HL-60 (cell line): ENCODE data around the gene HSBP1.

Experiments used
- DNase-seq, 2 experiments: peaks; one replicate each; pipeline ENCODE4 v3.0.0-alpha.2; 2010 to 2020; ENCODE audit warnings: low read depth in 1 of 2, low spot score in 1 of 2
- H3K27ac ChIP-seq: fragments of 250-450 bp; sonication (Bioruptor Pico); replicated peaks from 2 replicates; pipeline ENCODE4 v1.5.1; 2020; ENCODE audit warnings: mild to moderate bottlenecking, moderate library complexity
- H3K27me3 ChIP-seq: fragments of 250-450 bp; sonication (Bioruptor Pico); 2 replicates; pipeline ENCODE4 v1.5.1; 2021; ENCODE audit warnings: mild to moderate bottlenecking, moderate library complexity; ENCODE audit not compliant: insufficient read depth, poor library complexity, severe bottlenecking
- H3K4me3 ChIP-seq: replicated peaks from 2 replicates; pipeline ENCODE4 v1.5.1; 2011; ENCODE audit warnings: mild to moderate bottlenecking, control low read depth, low read length; ENCODE audit not compliant: insufficient read depth
- GABPA ChIP-seq: IDR thresholded peaks from 2 replicates; pipeline ENCODE4 v1.6.1; 2012; ENCODE audit warnings: low read depth
- POLR2AphosphoS5 ChIP-seq: IDR thresholded peaks from 2 replicates; pipeline ENCODE4 v1.6.1; 2012; ENCODE audit warnings: low read depth
- REST ChIP-seq: IDR thresholded peaks from 2 replicates; pipeline ENCODE4 v1.6.1; 2012; ENCODE audit warnings: low read depth; ENCODE audit not compliant: insufficient replicate concordance
- SPI1 ChIP-seq: IDR thresholded peaks from 2 replicates; pipeline ENCODE4 v1.6.1; 2012; ENCODE audit warnings: low read depth, mild to moderate bottlenecking, borderline replicate concordance
- TF ChIP-seq, protein P1 (sequence below): IDR thresholded peaks from one replicate; pipeline ENCODE4 v1.5.1; 2011; ENCODE audit warnings: low read length, control low read depth, inconsistent platforms; ENCODE audit not compliant: insufficient read depth

HSBP1 gene

GRCh38 chr16:83819361-83819760 is 11.6 kb downstream of the HSBP1 start:
- Histone ChIP-seq H3K27ac (no peak overlapping the region), H3K4me3 (no peak overlapping the region), H3K27me3 (no peaks in the 10 kb centered on the region)
- DNase-seq: no peak
- TF ChIP-seq GABPA: no peak
- no peak for TF ChIP-seq REST
- TF ChIP-seq SPI1: no peak
- TF ChIP-seq POLR2AphosphoS5: no peak
- TF ChIP-seq, protein P1, sequence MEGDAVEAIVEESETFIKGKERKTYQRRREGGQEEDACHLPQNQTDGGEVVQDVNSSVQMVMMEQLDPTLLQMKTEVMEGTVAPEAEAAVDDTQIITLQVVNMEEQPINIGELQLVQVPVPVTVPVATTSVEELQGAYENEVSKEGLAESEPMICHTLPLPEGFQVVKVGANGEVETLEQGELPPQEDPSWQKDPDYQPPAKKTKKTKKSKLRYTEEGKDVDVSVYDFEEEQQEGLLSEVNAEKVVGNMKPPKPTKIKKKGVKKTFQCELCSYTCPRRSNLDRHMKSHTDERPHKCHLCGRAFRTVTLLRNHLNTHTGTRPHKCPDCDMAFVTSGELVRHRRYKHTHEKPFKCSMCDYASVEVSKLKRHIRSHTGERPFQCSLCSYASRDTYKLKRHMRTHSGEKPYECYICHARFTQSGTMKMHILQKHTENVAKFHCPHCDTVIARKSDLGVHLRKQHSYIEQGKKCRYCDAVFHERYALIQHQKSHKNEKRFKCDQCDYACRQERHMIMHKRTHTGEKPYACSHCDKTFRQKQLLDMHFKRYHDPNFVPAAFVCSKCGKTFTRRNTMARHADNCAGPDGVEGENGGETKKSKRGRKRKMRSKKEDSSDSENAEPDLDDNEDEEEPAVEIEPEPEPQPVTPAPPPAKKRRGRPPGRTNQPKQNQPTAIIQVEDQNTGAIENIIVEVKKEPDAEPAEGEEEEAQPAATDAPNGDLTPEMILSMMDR: no peak

DNA sequence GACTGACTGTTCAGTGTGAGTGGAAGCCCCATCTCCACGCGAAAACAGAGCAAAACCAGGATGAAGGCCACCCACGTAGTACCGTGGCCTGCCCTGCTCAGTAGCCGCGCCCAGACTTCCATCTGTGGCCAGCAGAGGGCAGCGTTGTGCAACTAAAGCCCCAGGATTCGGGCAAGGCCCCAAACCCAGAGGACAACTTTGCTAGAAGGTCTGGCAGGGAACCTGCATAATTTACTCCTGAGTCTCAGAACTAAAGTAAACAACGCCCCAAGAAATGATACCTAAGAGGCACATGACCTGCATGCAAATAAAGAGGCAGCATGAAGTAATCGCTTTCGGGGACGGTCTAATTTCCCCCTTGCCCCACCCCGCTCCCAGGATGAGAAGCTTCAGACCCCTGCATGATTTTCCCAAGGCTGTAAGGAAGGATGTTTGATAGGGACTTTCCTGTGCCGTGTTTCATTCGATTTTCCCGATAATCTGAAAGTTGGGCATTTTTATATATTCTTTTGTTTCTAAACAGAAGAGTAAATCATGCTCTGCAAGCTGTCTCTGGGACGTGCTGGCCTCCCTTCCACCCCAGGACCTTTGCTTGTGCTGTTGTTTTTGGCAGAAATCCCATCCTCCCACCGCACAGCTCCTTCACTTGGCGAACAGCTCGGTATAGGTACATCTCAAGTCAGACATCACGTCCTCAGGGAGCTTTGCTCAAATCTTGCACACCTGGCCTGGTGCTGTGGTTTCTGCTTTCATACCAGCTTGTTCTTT is 18.6 kb downstream of the HSBP1 start:
- no peak for TF ChIP-seq REST
- TF ChIP-seq, protein P1: peak; percentile 82
- H3K4me3 ChIP-seq: no peak overlapping the region
- DNase-seq: peak in 1 of 2 experiments; percentile 78
- H3K27ac ChIP-seq: no peak overlapping the region
- H3K27me3 ChIP-seq: no peaks in the 10 kb centered on the region

DNA sequence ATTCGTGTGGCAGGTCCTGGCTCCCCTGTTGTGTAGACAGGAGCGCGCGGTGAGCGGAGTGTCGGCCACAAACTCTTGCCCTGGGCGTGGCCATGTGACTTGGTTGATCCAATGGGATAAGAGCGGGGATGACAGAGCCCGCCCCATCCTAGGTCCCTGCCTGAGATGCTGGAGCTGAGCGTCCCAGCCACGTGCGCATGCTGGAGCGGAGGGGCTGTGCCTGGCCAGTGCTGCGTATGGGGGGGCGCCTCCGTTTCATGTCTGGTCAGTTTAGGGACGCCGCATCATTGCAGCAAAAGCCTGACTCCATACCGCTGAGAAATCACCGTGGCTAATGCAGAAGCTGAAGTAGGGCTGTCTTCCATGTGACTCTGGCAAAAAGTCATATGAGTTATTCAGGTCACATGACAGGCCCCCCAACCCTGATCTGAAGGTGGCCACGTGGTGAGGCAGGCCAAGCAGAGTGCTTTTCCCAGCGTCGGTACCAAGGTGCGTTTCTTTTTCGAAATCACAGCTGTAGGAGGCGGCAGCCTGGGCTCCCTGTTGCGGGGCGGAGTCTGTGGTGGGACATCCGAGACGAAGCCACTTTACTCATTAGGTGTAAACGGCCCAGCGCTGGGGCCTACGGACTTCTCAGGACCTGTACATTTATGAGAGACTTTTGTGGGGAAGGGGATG is 22.5 kb downstream of the HSBP1 start:
- H3K4me3 ChIP-seq: no peak overlapping the region
- no peaks in the 10 kb centered on the region for H3K27me3 ChIP-seq
- no peak for DNase-seq
- TF ChIP-seq GABPA: no peak
- TF ChIP-seq, protein P1: no peak
- no peak for TF ChIP-seq SPI1
- TF ChIP-seq REST: no peak
- TF ChIP-seq POLR2AphosphoS5: no peak
- H3K27ac ChIP-seq: no peak overlapping the region
